OCI-LY7 (cell line): ENCODE measurements around the gene MTFMT.

ENCODE experiments used
- CTCF ChIP-seq: fragments of 200-600 bp; sonication (generic); conservative IDR thresholded peaks from 2 replicates; pipeline ENCODE4 v1.5.1; 2014; ENCODE audit warnings: mild to moderate bottlenecking, antibody characterized with exemption, low read length, moderate library complexity, mixed read lengths
- EZH2phosphoT487 ChIP-seq: fragments of 200-600 bp; sonication (generic); IDR thresholded peaks from 2 replicates; pipeline ENCODE4 v1.6.1; 2018; ENCODE audit warnings: low read depth, borderline replicate concordance, mild to moderate bottlenecking, mixed run types, antibody characterized with exemption, low read length, moderate library complexity, mixed read lengths

GRCh38 chr15:65069779-65070546 lies 40.5 kb upstream of the MTFMT start:
- no peak for TF ChIP-seq CTCF
- no peak for TF ChIP-seq EZH2phosphoT487
